GM23248 (cell line): ENCODE measurements around the gene HTR3A. TPM values are rescaled to one million over a fixed set of nuclear protein-coding genes. Genes with fewer than 3 reads are reported as not detected.
"Not testable (repeated sequence)": the region's sequence is repeated elsewhere in the genome, so short reads cannot be mapped to it uniquely, and the experiment has no call there.

Source experiments
- DNase-seq: peaks from one replicate; pipeline ENCODE4 v3.0.0-alpha.2; 2015
- H2AFZ ChIP-seq: fragments of 200-600 bp; sonication (generic); 2 replicates; pipeline ENCODE4 v1.6.1; 2016; ENCODE audit warnings: antibody characterized with exemption
- H3F3A ChIP-seq: fragments of 200-600 bp; sonication (generic); 2 replicates; pipeline ENCODE4 v1.6.1; 2016; ENCODE audit warnings: mild to moderate bottlenecking, antibody characterized with exemption, mixed run types; ENCODE audit not compliant: insufficient read depth
- H3K27ac ChIP-seq: fragments of 200-600 bp; sonication (generic); 2 replicates; pipeline ENCODE4 v1.5.1; 2016; ENCODE audit warnings: mild to moderate bottlenecking
- H3K27me3 ChIP-seq: fragments of 200-600 bp; sonication (generic); replicated peaks from 2 replicates; pipeline ENCODE4 v1.6.1; 2016; ENCODE audit warnings: mild to moderate bottlenecking; ENCODE audit not compliant: insufficient read depth
- H3K36me3 ChIP-seq: fragments of 200-600 bp; sonication (generic); 2 replicates; pipeline ENCODE4 v1.6.1; 2016; ENCODE audit warnings: low read depth, mild to moderate bottlenecking
- H3K4me1 ChIP-seq: fragments of 200-600 bp; sonication (generic); 2 replicates; pipeline ENCODE4 v1.6.1; 2016; ENCODE audit warnings: mild to moderate bottlenecking; ENCODE audit not compliant: insufficient read depth
- H3K4me2 ChIP-seq: fragments of 200-600 bp; sonication (generic); one replicate; pipeline ENCODE4 v1.6.1; 2016; ENCODE audit warnings: mild to moderate bottlenecking; ENCODE audit not compliant: unreplicated experiment
- H3K4me3 ChIP-seq: fragments of 200-600 bp; sonication (generic); 2 replicates; pipeline ENCODE4 v1.5.1; 2016; ENCODE audit warnings: mild to moderate bottlenecking
- H3K79me2 ChIP-seq: fragments of 200-600 bp; sonication (generic); 2 replicates; pipeline ENCODE4 v1.6.1; 2016; ENCODE audit warnings: mild to moderate bottlenecking; ENCODE audit not compliant: insufficient read depth
- H3K9ac ChIP-seq: fragments of 200-600 bp; sonication (generic); 2 replicates; pipeline ENCODE4 v1.6.1; 2016; ENCODE audit warnings: mild to moderate bottlenecking
- H3K9me2 ChIP-seq: fragments of 200-600 bp; sonication (generic); 2 replicates; pipeline ENCODE4 v1.6.1; 2016; ENCODE audit warnings: mixed run types, mild to moderate bottlenecking, moderate library complexity; ENCODE audit not compliant: insufficient read depth
- H3K9me3 ChIP-seq: fragments of 200-600 bp; sonication (generic); one replicate; pipeline ENCODE4 v1.6.1; 2017; ENCODE audit warnings: low read depth
- H4K20me1 ChIP-seq: fragments of 200-600 bp; sonication (generic); 2 replicates; pipeline ENCODE4 v1.6.0; 2016; ENCODE audit not compliant: insufficient read depth
- EZH2 ChIP-seq: fragments of 200-600 bp; sonication (generic); IDR thresholded peaks from 2 replicates; pipeline ENCODE4 v1.6.1; 2018; ENCODE audit warnings: antibody characterized with exemption, mild to moderate bottlenecking; ENCODE audit not compliant: insufficient read depth, poor library complexity, severe bottlenecking
- EZH2phosphoT487 ChIP-seq: fragments of 200-600 bp; sonication (generic); IDR thresholded peaks from 2 replicates; pipeline ENCODE4 v1.6.1; 2018; ENCODE audit warnings: antibody characterized with exemption, moderate library complexity, mild to moderate bottlenecking, low read depth; ENCODE audit not compliant: insufficient read depth
- WGBS, 2 experiments: methylation state at CpG; one replicate each; pipeline ENCODE4 v1.1.6; 2015 to 2017; ENCODE audit warnings: low lambda C conversion rate in 2 of 2, low coverage in 1 of 2; ENCODE audit errors: missing lambda C conversion rate in 2 of 2; 5-methylcytosine and 5-hydroxymethylcytosine counted together
- in situ Hi-C: fragments of 300-500 bp; cut with MboI; formaldehyde crosslinking; loops from 2 replicates; pipeline ENCODE4 v1.15.0; 2020
- polyA plus RNA-seq: library from polyadenylated mRNA; unstranded; fragments of >200 nt; fragmentation: Nextera tagmentation; extraction: Ambion mirVana; gene quantifications from 2 replicates; pipeline ENCODE4 v1.2.1, GENCODE V29; 2016
- total RNA-seq: library from RNA; depleted of rRNA; stranded (reverse); fragments of >200 nt; shearing (Covaris generic); gene quantifications from 2 replicates; pipeline ENCODE4 v1.2.3, GENCODE V29; 2014; rRNA removed

The HTR3A gene
- total RNA-seq, result not detected in 2 replicates
- polyA plus RNA-seq, result not detected in 2 replicates

GRCh38 chr11:113974741-113975470, at the start of gene HTR3A:
HTR3A (plus strand) TSS chr11:113975108; CDS start chr11:113975326, 218 bp downstream.
- in situ Hi-C loops, result no loop called here
- H3K9me3 ChIP-seq, result no peaks in the 10 kb centered on the region
- H3K27ac ChIP-seq, result no peak within 1 kb of the TSS
- H3K9me2 ChIP-seq, result no peaks in the 10 kb centered on the region
- DNase-seq, result no peak
- TF ChIP-seq EZH2phosphoT487, result no peak
- TF ChIP-seq EZH2, result no peak
- H3K4me2 ChIP-seq, result no peak within 1 kb of the TSS
- no peaks in the 10 kb centered on the region for H3K79me2 ChIP-seq
- peaks cover 15% of the 10 kb centered on the region; the same call in 1 of the 2 replicates for H3K27me3 ChIP-seq
- no peaks in the 10 kb centered on the region for H3F3A ChIP-seq
- H3K36me3 ChIP-seq, result no peaks in the 10 kb centered on the region
- H2AFZ ChIP-seq, result no peak within 1 kb of the TSS
- 5 to 6% methylated on average over 12 of the region's 12 CpGs for WGBS, 2 experiments
- no peak within 1 kb of the TSS for H3K4me3 ChIP-seq
- no peaks in the 10 kb centered on the region for H4K20me1 ChIP-seq
- no peaks in the 10 kb centered on the region for H3K4me1 ChIP-seq
- H3K9ac ChIP-seq, result no peak within 1 kb of the TSS

GRCh38 chr11:113926273-113927197, 48.4 kb upstream of the HTR3A start:
- 31 to 36% methylated on average over 12 of the region's 12 CpGs for WGBS, 2 experiments
- Histone ChIP-seq H3K9me3 (no peaks in the 10 kb centered on the region), H3K36me3 (no peaks in the 10 kb centered on the region), H3K4me2 (no peak overlapping the region), H3K79me2 (no peaks in the 10 kb centered on the region), H3K9me2 (no peaks in the 10 kb centered on the region), H3K4me1 (no peaks in the 10 kb centered on the region), H3F3A (no peaks in the 10 kb centered on the region), H3K27me3 (peaks cover 7% of the 10 kb centered on the region; the same call in 1 of the 2 replicates), H3K27ac (no peak overlapping the region), H3K4me3 (no peak overlapping the region), H2AFZ (no peak overlapping the region), H3K9ac (no peak overlapping the region), H4K20me1 (no peaks in the 10 kb centered on the region)
- peak; percentile 30 for DNase-seq
- in situ Hi-C loops, result no loop called here
- TF ChIP-seq EZH2phosphoT487 (no peak), EZH2 (no peak)

GRCh38 chr11:113928311-113928710, 46.6 kb upstream of the HTR3A start:
- no peak overlapping the region for H2AFZ ChIP-seq
- H3K4me3 ChIP-seq, result no peak overlapping the region
- H3K4me1 ChIP-seq, result no peaks in the 10 kb centered on the region
- in situ Hi-C loops, result no loop called here
- no peaks in the 10 kb centered on the region for H3K9me3 ChIP-seq
- no peak overlapping the region for H3K27ac ChIP-seq
- H3K4me2 ChIP-seq, result no peak overlapping the region
- no peak for DNase-seq
- peaks cover 7% of the 10 kb centered on the region for H3K27me3 ChIP-seq
- H3F3A ChIP-seq, result no peaks in the 10 kb centered on the region
- no peaks in the 10 kb centered on the region for H3K79me2 ChIP-seq
- H3K36me3 ChIP-seq, result no peaks in the 10 kb centered on the region
- H4K20me1 ChIP-seq, result no peaks in the 10 kb centered on the region
- 90 to 92% methylated on average over 5 of the region's 5 CpGs for WGBS, 2 experiments
- H3K9me2 ChIP-seq, result no peaks in the 10 kb centered on the region
- no peak overlapping the region for H3K9ac ChIP-seq
- TF ChIP-seq EZH2 (no peak), EZH2phosphoT487 (no peak)

GRCh38 chr11:113932788-113933187, 42.1 kb upstream of the HTR3A start:
- in situ Hi-C loops, result no loop called here
- Histone ChIP-seq H3K9me2 (no peaks in the 10 kb centered on the region), H3K4me3 (no peak overlapping the region), H3K36me3 (no peaks in the 10 kb centered on the region), H3F3A (no peaks in the 10 kb centered on the region), H4K20me1 (no peaks in the 10 kb centered on the region), H3K9ac (no peak overlapping the region), H3K27ac (no peak overlapping the region), H3K4me2 (no peak overlapping the region), H3K4me1 (no peaks in the 10 kb centered on the region), H3K9me3 (no peaks in the 10 kb centered on the region), H2AFZ (no peak overlapping the region), H3K27me3 (peaks cover 13% of the 10 kb centered on the region), H3K79me2 (no peaks in the 10 kb centered on the region)
- 28 to 34% methylated on average over 7 of the region's 7 CpGs for WGBS, 2 experiments
- no peak for DNase-seq
- TF ChIP-seq EZH2phosphoT487 (no peak), EZH2 (no peak)

- H3K9me2 ChIP-seq, H3K4me1 ChIP-seq, H3K4me2 ChIP-seq, H3K4me3 ChIP-seq, in situ Hi-C loops, H3K36me3 ChIP-seq, H3K27ac ChIP-seq, H3K9ac ChIP-seq, H2AFZ ChIP-seq, H3K9me3 ChIP-seq, DNase-seq, H3F3A ChIP-seq, H3K79me2 ChIP-seq, H4K20me1 ChIP-seq: not testable (repeated sequence)
- WGBS, 2 experiments, result 90 to 94% methylated on average over 3 of the region's 3 CpGs
- H3K27me3 ChIP-seq, result peaks cover 13% of the 10 kb centered on the region
Measured at GRCh38 chr11:113934193-113934592, 40.7 kb upstream of the HTR3A start.
